ENCODE measurements around the gene SSRP1. TPM values are rescaled to one million over a fixed set of nuclear protein-coding genes. Genes with fewer than 3 reads are reported as not detected.

The SSRP1 gene
- total and polyA plus RNA-seq, 2 donors (not counting 1 experiment from before 2014, with no cell fraction given), result 52.7 to 94.1 TPM

- no peak for DNase-seq (ENCODE audit: low read depth in 2 of 2)
- Histone ChIP-seq H3K27me3 (ENCODE audit: control insufficient read depth, insufficient read depth, low read length) (peaks cover 15% of the 10 kb centered on the region), H3K4me1 (ENCODE audit: control insufficient read depth, extremely low read depth, insufficient read depth, low read length) (no peaks in the 10 kb centered on the region), H3K4me2 (ENCODE audit: extremely low read depth, insufficient read depth, low read length) (no peak overlapping the region), H3K9ac (ENCODE audit: insufficient read depth, low read length) (no peak overlapping the region), H3K36me3 (ENCODE audit: control insufficient read depth, insufficient read depth, low read length) (no peaks in the 10 kb centered on the region), H3K9me3 (ENCODE audit: control insufficient read depth, insufficient read depth, low read depth, low read length) (no peaks in the 10 kb centered on the region), H3K4me3 (replicated peaks in 1 of 4; ENCODE audit: control extremely low read depth in 1 of 4, insufficient read depth in 1 of 4, low read depth in 3 of 4, low read length in 4 of 4) (no peak overlapping the region), H2AFZ (ENCODE audit: low read length) (no peak overlapping the region), H3K79me2 (ENCODE audit: control insufficient read depth, insufficient read depth, low read length) (no peaks in the 10 kb centered on the region), H4K20me1 (ENCODE audit: control insufficient read depth, extremely low read depth, insufficient read depth, low read length) (no peaks in the 10 kb centered on the region), H3K27ac (ENCODE audit: insufficient read depth, low read length) (no peak overlapping the region)
- TF ChIP-seq EZH2 (IDR thresholded peaks at IDR 0.05; ENCODE audit: low read length, missing control alignments) (no peak), CTCF (conservative IDR thresholded peaks at IDR 0.05 in 1 of 2, IDR thresholded peaks at IDR 0.05 in 1 of 2; ENCODE audit: low read depth in 1 of 2, low read length in 2 of 2) (no peak)
These were observed 33.1 kb upstream of the SSRP1 start for GRCh38 chr11:57368845-57369232.

GRCh38 chr11:57368106-57368844 lies 32.6 kb upstream of the SSRP1 start:
- H3K4me3 ChIP-seq (replicated peaks in 1 of 4; ENCODE audit: control extremely low read depth in 1 of 4, insufficient read depth in 1 of 4, low read depth in 3 of 4, low read length in 4 of 4), result no peak overlapping the region

More at GRCh38 chr11:57368106-57368844, 32.6 kb upstream of the SSRP1 start:
- DNase-seq (ENCODE audit: low read depth in 2 of 2), result no peak
- Histone ChIP-seq H3K4me2 (ENCODE audit: extremely low read depth, insufficient read depth, low read length) (no peak overlapping the region), H3K27ac (ENCODE audit: insufficient read depth, low read length) (no peak overlapping the region), H3K9me3 (ENCODE audit: control insufficient read depth, insufficient read depth, low read depth, low read length) (no peaks in the 10 kb centered on the region), H3K9ac (ENCODE audit: insufficient read depth, low read length) (no peak overlapping the region), H3K79me2 (ENCODE audit: control insufficient read depth, insufficient read depth, low read length) (no peaks in the 10 kb centered on the region), H4K20me1 (ENCODE audit: control insufficient read depth, extremely low read depth, insufficient read depth, low read length) (no peaks in the 10 kb centered on the region), H2AFZ (ENCODE audit: low read length) (no peak overlapping the region), H3K36me3 (ENCODE audit: control insufficient read depth, insufficient read depth, low read length) (no peaks in the 10 kb centered on the region), H3K4me1 (ENCODE audit: control insufficient read depth, extremely low read depth, insufficient read depth, low read length) (no peaks in the 10 kb centered on the region), H3K27me3 (ENCODE audit: control insufficient read depth, insufficient read depth, low read length) (peaks cover 16% of the 10 kb centered on the region)
- TF ChIP-seq CTCF (conservative IDR thresholded peaks at IDR 0.05 in 1 of 2, IDR thresholded peaks at IDR 0.05 in 1 of 2; ENCODE audit: low read depth in 1 of 2, low read length in 2 of 2) (no peak), EZH2 (IDR thresholded peaks at IDR 0.05; ENCODE audit: low read length, missing control alignments) (no peak)
